Mucosa of rectum (tissue), 2 donors: ENCODE results near the gene SCFD2.

Source experiments
- H3K27ac ChIP-seq, 2 donors: one replicate each; pipeline ENCODE4 v1.7.0; 2013; ENCODE audit warnings: inconsistent platforms in 2 of 2, low read depth in 2 of 2, low read length in 2 of 2
- H3K27me3 ChIP-seq, 2 donors: one replicate each; pipeline ENCODE4 v1.7.0; 2013; ENCODE audit warnings: low read length in 2 of 2; ENCODE audit not compliant: control insufficient read depth in 2 of 2, insufficient read depth in 2 of 2
- H3K36me3 ChIP-seq, 2 donors: one replicate each; pipeline ENCODE4 v1.7.0; 2013; ENCODE audit warnings: low read length in 2 of 2; ENCODE audit not compliant: control insufficient read depth in 2 of 2, insufficient read depth in 2 of 2
- H3K4me1 ChIP-seq, 2 donors: one replicate each; pipeline ENCODE4 v1.7.0; 2013; ENCODE audit warnings: low read length in 2 of 2, mild to moderate bottlenecking in 1 of 2; ENCODE audit not compliant: control insufficient read depth in 2 of 2, insufficient read depth in 2 of 2
- H3K4me3 ChIP-seq, 2 donors: one replicate each; pipeline ENCODE4 v1.7.0; 2013; ENCODE audit warnings: low read length in 2 of 2
- H3K9ac ChIP-seq, 2 donors: one replicate each; pipeline ENCODE4 v1.7.0; 2013; ENCODE audit warnings: low read length in 2 of 2, low read depth in 1 of 2, mild to moderate bottlenecking in 1 of 2
- H3K9me3 ChIP-seq, 2 donors: one replicate each; pipeline ENCODE4 v1.7.0; 2013; ENCODE audit warnings: low read length in 2 of 2; ENCODE audit not compliant: control insufficient read depth in 2 of 2
- donor health status: healthy.
- donor health status: Normal muscosa, but diverticular disease.

The SCFD2 gene

DNA sequence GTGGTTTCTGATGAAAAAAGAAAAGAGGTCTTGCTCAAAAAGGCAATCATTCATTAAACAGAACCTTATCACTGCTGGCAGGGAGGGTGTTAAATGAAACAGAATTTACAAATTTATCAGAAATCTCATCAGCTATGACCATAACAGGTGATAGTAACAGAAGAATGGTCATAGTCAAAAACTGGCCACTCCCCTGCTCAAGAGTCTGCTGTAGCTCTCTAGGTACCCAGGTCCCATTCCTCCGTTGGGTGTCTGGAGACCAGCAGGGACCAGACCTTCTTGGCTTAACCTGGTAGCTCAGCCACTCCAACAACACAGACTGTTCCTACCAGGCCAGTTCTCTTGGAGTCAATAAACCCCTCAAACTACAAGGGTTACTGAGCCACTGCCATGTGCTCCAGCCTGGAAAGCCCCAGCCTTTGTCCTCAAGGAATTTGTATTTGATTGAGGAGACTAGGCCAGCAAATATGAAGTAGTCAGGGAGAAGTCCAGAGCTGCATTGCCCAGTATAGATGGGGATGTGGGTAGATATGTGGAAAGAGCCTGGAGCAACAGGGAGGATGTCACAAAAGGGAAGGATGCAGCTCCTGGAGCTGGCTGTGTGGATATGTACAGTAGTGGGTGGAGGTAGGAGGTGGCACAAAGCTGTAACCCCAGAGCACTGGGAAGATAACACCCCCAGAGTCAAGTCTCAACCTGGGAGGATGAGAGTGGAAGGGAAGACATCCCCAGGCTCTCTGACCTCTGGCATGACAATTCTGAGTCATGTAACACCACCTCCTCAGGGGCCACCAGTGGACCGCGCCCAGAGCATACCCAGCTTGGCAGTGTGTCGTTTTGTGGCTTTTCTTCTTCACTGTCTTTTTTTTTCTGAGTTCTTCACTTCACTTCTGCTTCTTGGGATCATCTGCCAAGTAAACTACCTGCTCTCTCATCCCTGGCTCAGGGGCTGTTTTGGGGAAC, 481.9 kb downstream of the SCFD2 start:
- H3K9ac ChIP-seq: no peak overlapping the region

DNA sequence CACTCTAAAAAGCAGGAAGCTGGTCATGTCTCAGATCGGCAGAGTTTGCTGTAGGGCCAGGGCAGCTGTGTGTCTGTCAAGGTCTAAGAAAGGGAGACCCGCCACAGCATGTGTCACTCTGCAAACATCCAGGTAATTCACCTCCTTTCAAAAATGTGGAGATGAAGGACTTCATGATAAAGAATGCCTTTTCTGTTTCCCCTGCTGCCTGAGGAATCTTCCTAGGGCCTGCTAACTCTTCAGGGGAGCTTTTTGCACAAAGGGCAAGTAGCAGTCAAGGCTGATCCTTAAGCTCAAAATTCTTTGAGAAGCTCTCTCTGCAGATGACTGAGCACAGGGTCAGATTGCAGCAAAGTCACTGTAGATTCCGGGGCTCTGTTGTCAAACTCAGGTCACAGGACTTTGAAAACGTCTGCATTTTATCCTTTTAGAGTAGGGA, 482.7 kb downstream of the SCFD2 start:
- Histone ChIP-seq H3K4me3 (no peak overlapping the region), H3K9me3 (no peaks in the 10 kb centered on the region), H3K36me3 (no peaks in the 10 kb centered on the region), H3K9ac (no peak overlapping the region), H3K4me1 (no peaks in the 10 kb centered on the region), H3K27me3 (no peaks in the 10 kb centered on the region), H3K27ac (no peak overlapping the region)

More for the DNA sequence above, 481.9 kb downstream of the SCFD2 start:
- no peaks in the 10 kb centered on the region for H3K9me3 ChIP-seq
- H3K27me3 ChIP-seq: no peaks in the 10 kb centered on the region
- H3K4me1 ChIP-seq: no peaks in the 10 kb centered on the region
- H3K4me3 ChIP-seq: no peak overlapping the region
- no peaks in the 10 kb centered on the region for H3K36me3 ChIP-seq
- H3K27ac ChIP-seq: no peak overlapping the region

DNA sequence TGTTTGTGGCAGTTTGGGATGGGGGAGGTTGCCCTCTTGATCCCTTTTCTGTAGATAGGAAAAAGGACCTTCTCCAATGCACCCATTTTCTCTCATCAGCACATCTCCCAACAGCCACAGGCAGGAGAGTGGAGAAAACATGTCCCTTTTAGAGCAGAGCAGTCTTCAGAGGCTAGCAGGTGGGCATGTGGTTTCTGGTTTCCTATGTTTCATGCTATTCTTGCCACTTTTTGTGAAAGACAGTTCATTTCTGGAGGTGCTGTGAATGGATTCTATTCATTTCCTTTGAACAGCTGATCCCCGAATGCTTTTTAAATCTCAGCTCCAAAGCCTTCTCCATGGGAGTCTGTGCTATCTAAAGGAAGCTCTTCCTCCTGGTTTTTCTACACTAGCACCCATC, 484.9 kb downstream of the SCFD2 start:
- no peak overlapping the region for H3K9ac ChIP-seq
- no peak overlapping the region for H3K4me3 ChIP-seq
- no peaks in the 10 kb centered on the region for H3K36me3 ChIP-seq
- H3K4me1 ChIP-seq: no peaks in the 10 kb centered on the region
- no peak overlapping the region for H3K27ac ChIP-seq
- H3K27me3 ChIP-seq: no peaks in the 10 kb centered on the region
- H3K9me3 ChIP-seq: no peaks in the 10 kb centered on the region

DNA sequence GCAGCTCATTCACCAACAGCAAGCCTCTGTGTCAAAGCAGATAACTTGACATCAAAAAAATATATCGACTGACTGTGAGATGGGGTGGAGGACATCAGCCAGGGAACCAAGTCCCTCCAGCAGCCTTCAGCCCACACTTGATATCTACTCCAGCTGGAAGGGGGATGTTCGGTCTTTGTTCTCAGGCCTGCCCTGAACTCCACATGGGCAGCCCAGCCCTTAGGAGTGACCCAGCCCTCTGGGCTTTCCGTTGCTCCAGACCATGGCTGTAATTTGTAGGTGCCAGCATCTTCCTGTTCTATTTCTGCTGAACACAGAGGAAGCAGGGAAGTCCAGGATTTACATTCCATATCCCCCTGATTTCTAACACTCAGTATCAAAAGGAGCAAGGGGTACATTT, 486.4 kb downstream of the SCFD2 start:
- H3K4me1 ChIP-seq: no peaks in the 10 kb centered on the region
- no peaks in the 10 kb centered on the region for H3K36me3 ChIP-seq
- H3K9me3 ChIP-seq: no peaks in the 10 kb centered on the region
- no peak overlapping the region for H3K9ac ChIP-seq
- H3K27me3 ChIP-seq: no peaks in the 10 kb centered on the region
- no peak overlapping the region for H3K4me3 ChIP-seq
- H3K27ac ChIP-seq: no peak overlapping the region

DNA sequence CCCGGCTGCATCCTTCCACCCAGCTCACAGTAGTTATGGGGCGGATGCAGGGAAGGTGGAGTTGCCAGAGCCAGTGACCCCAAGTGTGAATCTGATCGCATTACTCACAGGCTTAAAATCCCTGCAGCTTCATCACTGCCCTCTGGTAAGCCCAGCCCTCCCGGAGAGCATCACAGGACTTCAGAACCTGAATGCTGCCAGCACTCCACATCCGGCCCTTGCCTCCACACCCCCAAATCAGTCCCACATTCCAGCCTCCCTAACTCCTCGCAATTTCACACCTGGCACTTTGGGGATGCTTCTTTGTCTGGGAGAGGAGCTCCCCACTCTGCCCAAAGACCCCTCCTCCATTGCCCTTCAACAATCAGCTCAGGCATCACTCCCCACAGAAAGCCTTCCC, 488.2 kb downstream of the SCFD2 start:
- Histone ChIP-seq H3K9ac (no peak overlapping the region), H3K36me3 (no peaks in the 10 kb centered on the region), H3K4me1 (no peaks in the 10 kb centered on the region), H3K27ac (no peak overlapping the region), H3K4me3 (no peak overlapping the region), H3K27me3 (no peaks in the 10 kb centered on the region), H3K9me3 (no peaks in the 10 kb centered on the region)

DNA sequence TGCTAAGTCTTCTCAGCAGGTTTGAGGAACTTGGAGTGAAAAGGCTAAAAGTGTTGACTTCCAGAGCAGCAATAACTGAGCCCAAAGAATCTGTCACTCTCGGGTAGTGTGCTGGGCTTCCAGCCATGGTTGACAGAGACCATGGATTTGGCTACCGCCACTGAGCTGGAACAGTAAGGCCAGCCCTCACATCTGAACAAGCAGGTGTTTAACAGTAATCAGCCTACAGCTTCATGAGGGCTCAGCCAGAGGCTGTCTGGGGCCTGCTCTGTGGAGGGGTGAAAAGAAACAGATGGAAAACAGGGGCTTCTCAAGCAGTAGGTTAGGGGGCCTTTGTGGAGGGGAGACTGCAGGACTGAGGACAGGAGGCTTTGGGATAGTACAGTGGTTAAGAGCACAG, 488.8 kb downstream of the SCFD2 start:
- H3K4me3 ChIP-seq: no peak overlapping the region
- no peaks in the 10 kb centered on the region for H3K9me3 ChIP-seq
- H3K27ac ChIP-seq: no peak overlapping the region
- no peaks in the 10 kb centered on the region for H3K4me1 ChIP-seq
- no peaks in the 10 kb centered on the region for H3K27me3 ChIP-seq
- no peak overlapping the region for H3K9ac ChIP-seq
- H3K36me3 ChIP-seq: no peaks in the 10 kb centered on the region

DNA sequence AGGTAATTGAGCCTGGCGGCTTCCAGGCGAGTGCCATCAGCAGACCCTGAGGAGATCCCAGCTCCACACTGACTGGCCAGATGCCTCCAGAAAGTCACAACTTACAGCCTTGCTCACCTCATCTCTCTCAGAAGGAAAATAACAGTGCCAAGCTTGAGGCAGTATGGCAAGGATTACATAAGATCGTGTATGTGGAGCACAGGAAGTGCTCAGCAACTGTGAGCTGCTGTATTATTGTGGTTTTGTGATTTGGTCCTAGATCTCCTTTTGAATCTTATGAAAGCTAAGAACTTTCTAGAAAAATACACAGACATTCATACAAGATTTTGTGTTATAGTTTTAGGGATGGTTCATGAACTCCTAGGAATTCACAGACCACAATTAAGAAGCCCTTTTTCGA, 489.8 kb downstream of the SCFD2 start:
- H3K4me1 ChIP-seq: no peaks in the 10 kb centered on the region
- H3K4me3 ChIP-seq: no peak overlapping the region
- H3K36me3 ChIP-seq: no peaks in the 10 kb centered on the region

DNA sequence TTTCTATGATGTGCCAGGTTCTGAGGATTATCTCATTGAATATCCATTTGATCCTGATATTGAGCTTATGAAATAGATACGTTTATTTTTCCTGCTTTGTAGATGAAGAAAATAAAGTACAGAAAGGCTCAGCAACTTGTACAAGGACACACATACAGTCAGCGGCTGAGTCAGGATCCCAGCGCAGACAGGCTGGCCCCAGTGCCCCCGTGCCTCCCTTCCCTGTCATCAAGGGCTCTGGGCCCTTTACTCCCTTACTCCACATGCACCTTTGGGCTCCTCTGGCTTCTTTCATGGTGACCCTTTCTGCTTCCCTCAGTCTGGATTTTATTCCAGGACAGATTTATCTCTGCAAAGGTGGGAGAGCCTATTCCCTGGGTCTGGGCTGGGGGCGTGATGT, 490.9 kb downstream of the SCFD2 start:
- no peaks in the 10 kb centered on the region for H3K9me3 ChIP-seq
- no peak overlapping the region for H3K27ac ChIP-seq
- H3K4me1 ChIP-seq: no peaks in the 10 kb centered on the region
- H3K36me3 ChIP-seq: no peaks in the 10 kb centered on the region
- H3K4me3 ChIP-seq: no peak overlapping the region
- no peaks in the 10 kb centered on the region for H3K27me3 ChIP-seq
- H3K9ac ChIP-seq: no peak overlapping the region

More for the DNA sequence above, 489.8 kb downstream of the SCFD2 start:
- Histone ChIP-seq H3K9ac (no peak overlapping the region), H3K9me3 (no peaks in the 10 kb centered on the region), H3K27ac (no peak overlapping the region), H3K27me3 (no peaks in the 10 kb centered on the region)

DNA sequence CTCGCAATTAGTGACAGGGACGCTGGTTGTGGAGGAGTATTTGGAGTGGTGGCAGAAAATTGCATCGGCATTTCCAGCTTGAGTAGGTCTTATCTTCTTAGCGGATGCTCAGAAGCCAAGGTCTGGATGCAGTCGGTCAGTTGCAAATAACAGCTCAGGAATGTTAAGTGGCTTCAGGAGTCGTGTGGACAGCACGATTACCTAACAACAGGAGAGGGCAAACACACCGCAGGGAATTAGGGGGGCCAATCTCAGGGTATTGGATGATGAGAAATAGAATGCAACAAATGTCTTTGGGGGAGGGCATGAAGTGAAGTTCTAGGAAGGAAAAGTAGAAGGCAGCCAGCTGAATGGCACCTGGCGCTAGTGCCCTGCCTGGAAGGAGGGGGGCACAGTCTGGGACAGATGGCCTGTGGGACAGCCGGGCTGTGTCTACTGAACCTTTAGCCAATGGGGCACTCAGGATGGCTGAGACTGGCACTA, 492.0 kb downstream of the SCFD2 start:
- Histone ChIP-seq H3K27me3 (no peaks in the 10 kb centered on the region), H3K36me3 (no peaks in the 10 kb centered on the region), H3K9me3 (no peaks in the 10 kb centered on the region), H3K9ac (no peak overlapping the region), H3K27ac (peak overlapping the region in 1 of 2 donors; percentile 6), H3K4me1 (no peaks in the 10 kb centered on the region), H3K4me3 (no peak overlapping the region)

DNA sequence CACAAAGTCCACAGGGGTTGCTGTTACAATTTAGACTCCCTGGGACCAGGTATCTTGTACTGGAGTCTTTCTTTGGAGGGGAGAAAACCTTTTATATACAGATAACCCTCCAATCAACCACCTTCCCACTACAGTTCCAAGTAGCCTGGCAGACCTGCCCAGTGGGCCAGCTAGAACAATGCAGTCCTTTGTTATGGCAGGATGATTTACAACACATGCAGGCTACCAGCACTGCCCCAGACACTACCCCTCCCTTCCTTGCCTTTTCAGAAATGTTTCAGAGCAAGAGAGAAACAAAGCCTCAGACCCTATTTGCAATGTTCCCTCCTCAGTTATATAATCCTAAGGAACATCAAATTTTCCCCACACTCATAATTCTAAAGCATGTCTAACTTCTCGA, 492.7 kb downstream of the SCFD2 start:
- Histone ChIP-seq H3K9me3 (no peaks in the 10 kb centered on the region), H3K4me1 (no peaks in the 10 kb centered on the region), H3K27ac (peak overlapping the region in 1 of 2 donors; percentile 42), H3K27me3 (no peaks in the 10 kb centered on the region), H3K9ac (no peak overlapping the region), H3K36me3 (no peaks in the 10 kb centered on the region), H3K4me3 (no peak overlapping the region)
